SJCRH30 (cell line): Measurements from ENCODE around the gene SLC45A3. TPM values are rescaled to one million over a fixed set of nuclear protein-coding genes. Genes with fewer than 3 reads are reported as not detected.

Experiments used
- DNase-seq, 2 experiments: peaks; one replicate each; pipeline ENCODE4 v3.0.0-alpha.2; 2015 to 2020
- H3K27ac ChIP-seq: fragments of 250-450 bp; sonication (Bioruptor Pico); 2 replicates; pipeline ENCODE4 v1.5.1; 2020; ENCODE audit warnings: mild to moderate bottlenecking, moderate library complexity
- H3K27me3 ChIP-seq: fragments of 250-450 bp; sonication (Bioruptor Pico); 2 replicates; pipeline ENCODE4 v1.5.1; 2020; ENCODE audit warnings: mild to moderate bottlenecking, moderate library complexity
- H3K36me3 ChIP-seq: fragments of 250-450 bp; sonication (Bioruptor Pico); 2 replicates; pipeline ENCODE4 v1.5.1; 2020; ENCODE audit warnings: mild to moderate bottlenecking, moderate library complexity
- H3K4me1 ChIP-seq: fragments of 250-450 bp; sonication (Bioruptor Pico); 2 replicates; pipeline ENCODE4 v1.5.1; 2020; ENCODE audit warnings: mild to moderate bottlenecking, moderate library complexity
- H3K4me3 ChIP-seq: fragments of 250-450 bp; sonication (Bioruptor Pico); 2 replicates; pipeline ENCODE4 v1.5.1; 2020; ENCODE audit warnings: mild to moderate bottlenecking, moderate library complexity
- H3K9me3 ChIP-seq: fragments of 250-450 bp; sonication (Bioruptor Pico); replicated peaks from 2 replicates; pipeline ENCODE4 v1.5.1; 2020; ENCODE audit warnings: mild to moderate bottlenecking, moderate library complexity
- total RNA-seq: library from RNA; depleted of rRNA; stranded (reverse); fragments of >200 nt; shearing (Covaris generic); gene quantifications from 2 replicates; pipeline ENCODE4 v1.2.3, GENCODE V29; 2014; rRNA removed

The SLC45A3 gene
- total RNA-seq, 1 experiment from 2014 or later, result 11.7 TPM

DNA sequence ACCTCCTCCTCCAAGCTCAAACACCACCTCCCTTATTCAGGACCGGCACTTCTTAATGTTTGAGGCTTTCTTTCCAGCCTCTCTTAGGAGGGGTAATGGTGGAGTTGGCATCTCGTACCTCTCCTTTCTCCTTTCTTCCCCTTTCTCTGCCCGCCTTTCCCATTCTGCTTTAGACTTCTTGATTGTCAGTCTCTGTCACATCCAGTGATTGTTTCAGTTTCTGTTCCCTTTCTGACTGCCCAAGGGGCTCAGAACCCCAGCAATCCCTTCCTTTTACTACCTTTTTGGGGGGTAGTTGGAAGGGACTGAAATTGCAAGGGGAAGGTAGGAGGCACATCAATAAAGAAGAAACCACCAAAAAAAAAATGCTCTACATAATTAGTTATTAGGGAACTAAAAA lies 54.1 kb downstream of the SLC45A3 start:
- no peak overlapping the region for H3K27ac ChIP-seq
- peaks cover 8% of the 10 kb centered on the region; the same call in 1 of the 2 replicates for H3K4me1 ChIP-seq
- H3K4me3 ChIP-seq, result no peak overlapping the region
- peaks cover 27% of the 10 kb centered on the region for H3K36me3 ChIP-seq
- no peak for DNase-seq
- H3K27me3 ChIP-seq, result no peaks in the 10 kb centered on the region
- no peaks in the 10 kb centered on the region for H3K9me3 ChIP-seq

DNA sequence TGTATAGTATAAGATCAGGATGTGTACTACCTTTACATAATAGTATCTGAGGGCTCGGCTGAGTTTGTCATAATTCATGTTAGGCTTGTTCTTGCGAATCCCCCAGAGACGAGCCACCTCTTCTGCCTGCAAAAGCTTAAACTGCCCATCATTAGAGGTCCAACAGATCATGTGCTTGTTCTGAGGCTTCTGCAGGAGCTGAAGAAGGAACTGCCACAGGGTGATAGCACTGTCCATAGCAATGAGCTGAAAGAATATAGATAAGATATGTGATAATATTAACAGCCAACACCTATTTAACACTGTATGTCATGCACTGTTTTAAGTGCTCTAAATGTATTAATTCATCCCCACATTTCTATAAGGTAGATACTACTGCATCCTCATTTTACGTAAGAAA lies 56.7 kb downstream of the SLC45A3 start:
- Histone ChIP-seq H3K4me3 (no peak overlapping the region), H3K36me3 (peaks cover 49% of the 10 kb centered on the region), H3K27me3 (no peaks in the 10 kb centered on the region), H3K4me1 (no peaks in the 10 kb centered on the region), H3K9me3 (no peaks in the 10 kb centered on the region), H3K27ac (no peak overlapping the region)
- no peak for DNase-seq

DNA sequence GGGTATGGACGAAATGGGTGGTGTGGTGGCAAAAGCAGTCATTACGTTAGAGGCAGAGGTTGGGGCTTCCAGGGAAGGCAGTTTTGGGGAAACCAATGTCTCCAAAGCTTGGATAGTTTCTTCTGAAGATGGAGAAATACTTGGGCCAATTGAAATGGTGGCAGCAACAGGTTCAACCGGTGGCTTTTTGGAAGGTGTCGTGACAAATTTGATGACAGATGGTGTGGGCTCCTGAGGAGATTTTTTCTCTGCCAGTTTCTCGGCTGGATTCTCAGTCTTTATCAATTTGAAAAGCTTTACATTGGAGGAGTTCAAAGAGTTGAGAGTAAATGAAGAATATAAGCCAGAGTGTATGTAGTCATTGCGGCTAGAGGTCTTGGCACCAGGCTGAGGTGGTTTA lies 60.0 kb downstream of the SLC45A3 start:
- no peak for DNase-seq
- Histone ChIP-seq H3K4me3 (no peak overlapping the region), H3K27me3 (no peaks in the 10 kb centered on the region), H3K9me3 (no peaks in the 10 kb centered on the region), H3K36me3 (peaks cover 79% of the 10 kb centered on the region), H3K27ac (no peak overlapping the region), H3K4me1 (no peaks in the 10 kb centered on the region)

DNA sequence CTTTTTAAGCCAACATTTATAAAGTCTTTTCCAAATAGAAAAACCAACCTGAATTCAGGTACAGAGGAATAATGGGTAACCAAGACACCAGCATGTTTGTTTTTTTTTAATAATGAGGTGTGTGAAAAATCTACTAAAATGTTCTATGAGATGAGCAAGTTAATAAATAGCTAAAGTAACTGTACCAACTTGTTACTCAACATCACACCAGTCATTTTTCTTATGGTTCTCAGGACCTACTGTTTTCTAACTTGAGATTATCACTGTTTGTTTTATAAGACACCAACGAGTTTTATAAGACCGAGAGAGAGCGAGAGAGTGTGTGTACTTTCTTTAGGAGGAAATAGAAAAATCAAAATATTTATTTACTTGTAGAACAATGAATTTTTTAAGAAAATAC lies 60.9 kb downstream of the SLC45A3 start:
- no peak for DNase-seq
- Histone ChIP-seq H3K36me3 (peaks cover 86% of the 10 kb centered on the region), H3K4me3 (no peak overlapping the region)

DNA sequence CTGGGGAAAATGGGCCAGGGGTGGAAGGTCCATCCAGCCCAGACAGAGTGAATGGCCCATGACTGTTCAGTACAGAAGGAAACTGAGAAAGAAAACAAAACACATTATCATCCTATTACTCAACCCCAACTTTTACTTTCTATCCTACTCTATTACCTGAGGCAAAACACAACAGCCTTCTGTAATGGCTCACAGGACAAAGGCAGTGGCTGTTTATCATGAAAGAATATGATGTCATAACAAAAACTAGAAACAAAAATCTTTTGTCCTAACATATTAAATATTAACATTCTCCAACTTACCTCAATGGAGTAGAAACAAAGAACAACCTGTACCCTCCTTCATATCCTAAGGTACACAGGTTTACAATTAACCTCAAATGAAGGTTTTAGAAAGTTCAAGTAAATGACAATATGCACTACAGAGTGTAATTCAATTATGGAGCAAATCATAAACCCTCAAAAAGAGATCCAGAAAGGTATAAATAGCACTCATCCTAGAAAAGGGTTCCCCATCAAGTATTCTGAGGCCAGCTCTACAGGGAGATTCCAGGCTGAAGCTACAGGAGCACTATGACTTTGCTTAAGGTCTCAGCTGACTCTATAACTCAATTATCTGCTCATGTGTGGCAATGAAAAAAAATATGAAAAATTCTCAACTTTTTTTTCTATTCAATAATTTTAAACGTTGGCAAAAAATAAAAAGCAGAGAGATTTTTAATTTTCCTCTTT lies 63.6 kb downstream of the SLC45A3 start:
- H3K9me3 ChIP-seq, result no peaks in the 10 kb centered on the region
- no peak overlapping the region for H3K27ac ChIP-seq
- peaks cover 80% of the 10 kb centered on the region for H3K36me3 ChIP-seq
- no peak for DNase-seq
- H3K27me3 ChIP-seq, result no peaks in the 10 kb centered on the region
- no peaks in the 10 kb centered on the region for H3K4me1 ChIP-seq
- no peak overlapping the region for H3K4me3 ChIP-seq

More for the DNA sequence above, 60.9 kb downstream of the SLC45A3 start:
- Histone ChIP-seq H3K9me3 (no peaks in the 10 kb centered on the region), H3K4me1 (no peaks in the 10 kb centered on the region), H3K27ac (no peak overlapping the region), H3K27me3 (no peaks in the 10 kb centered on the region)

DNA sequence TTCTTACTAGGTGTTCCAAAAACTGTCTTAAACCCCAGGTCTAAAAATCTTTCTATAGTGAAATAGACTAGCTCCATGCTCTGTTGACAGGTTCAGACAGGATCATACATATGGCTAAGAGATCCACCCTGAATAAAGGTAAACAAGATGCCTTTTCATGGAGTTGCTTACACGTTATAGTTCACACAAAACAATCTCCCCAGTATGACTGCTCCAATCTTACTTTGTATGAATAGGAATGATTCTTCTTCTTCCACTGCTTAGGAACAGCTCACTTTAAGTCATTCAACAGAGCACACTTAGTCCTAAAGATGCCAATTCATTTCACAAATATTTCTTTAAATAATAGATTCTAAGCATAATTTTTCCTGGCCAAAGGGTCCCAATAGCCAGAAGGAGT lies 64.5 kb downstream of the SLC45A3 start:
- Histone ChIP-seq H3K4me3 (no peak overlapping the region), H3K4me1 (no peaks in the 10 kb centered on the region), H3K36me3 (peaks cover 76% of the 10 kb centered on the region), H3K9me3 (no peaks in the 10 kb centered on the region), H3K27ac (no peak overlapping the region), H3K27me3 (no peaks in the 10 kb centered on the region)
- DNase-seq, result no peak

DNA sequence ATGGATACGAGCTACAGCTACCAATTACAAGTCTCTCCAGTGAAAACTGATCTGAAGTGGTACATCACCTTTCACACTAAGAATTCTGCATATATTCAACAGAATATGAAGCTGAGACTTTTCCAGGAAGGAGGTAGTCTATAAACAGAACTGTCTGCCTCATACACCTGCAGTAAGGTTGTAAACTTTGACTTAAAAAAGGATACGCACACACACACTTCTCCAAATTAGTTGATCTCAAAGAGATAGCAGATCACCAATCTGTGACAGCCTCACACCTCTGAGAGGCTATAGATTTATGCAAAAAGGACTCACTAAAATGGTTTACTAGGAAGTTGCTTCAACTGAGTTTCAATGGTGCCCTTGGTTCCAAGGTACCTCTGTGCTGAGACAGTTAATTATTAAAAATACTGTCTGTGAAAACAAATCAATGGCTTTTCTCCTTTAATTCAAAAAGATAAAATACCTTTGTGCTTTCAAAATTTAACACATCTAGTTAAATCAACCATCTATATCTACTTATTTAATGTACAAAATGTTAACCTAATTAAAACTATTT lies 66.4 kb downstream of the SLC45A3 start:
- Histone ChIP-seq H3K27me3 (no peaks in the 10 kb centered on the region), H3K4me1 (no peaks in the 10 kb centered on the region), H3K4me3 (no peak overlapping the region), H3K36me3 (peaks cover 63% of the 10 kb centered on the region), H3K27ac (no peak overlapping the region), H3K9me3 (no peaks in the 10 kb centered on the region)
- no peak for DNase-seq

DNA sequence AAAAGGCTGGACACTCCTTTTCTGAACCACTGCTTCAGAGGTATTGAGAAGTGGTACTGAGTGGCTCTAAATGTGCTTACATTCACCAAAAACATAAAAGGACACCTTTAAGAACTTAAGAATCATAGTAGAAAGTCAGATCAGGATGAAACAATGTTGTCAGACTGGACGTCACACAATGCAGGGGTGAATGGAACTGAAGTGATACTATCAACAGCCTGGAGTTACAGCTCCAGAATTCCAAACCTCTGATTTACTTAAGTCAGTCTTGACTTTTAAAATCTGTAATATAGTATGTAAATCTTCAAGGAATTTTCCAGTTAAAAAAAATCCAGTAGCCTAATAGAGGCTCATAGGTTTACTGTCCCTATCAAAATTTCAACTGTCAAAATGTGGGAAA lies 67.8 kb downstream of the SLC45A3 start:
- Histone ChIP-seq H3K27ac (no peak overlapping the region), H3K9me3 (no peaks in the 10 kb centered on the region), H3K4me1 (no peaks in the 10 kb centered on the region), H3K4me3 (no peak overlapping the region), H3K27me3 (no peaks in the 10 kb centered on the region), H3K36me3 (peaks cover 58% of the 10 kb centered on the region)
- no peak for DNase-seq

DNA sequence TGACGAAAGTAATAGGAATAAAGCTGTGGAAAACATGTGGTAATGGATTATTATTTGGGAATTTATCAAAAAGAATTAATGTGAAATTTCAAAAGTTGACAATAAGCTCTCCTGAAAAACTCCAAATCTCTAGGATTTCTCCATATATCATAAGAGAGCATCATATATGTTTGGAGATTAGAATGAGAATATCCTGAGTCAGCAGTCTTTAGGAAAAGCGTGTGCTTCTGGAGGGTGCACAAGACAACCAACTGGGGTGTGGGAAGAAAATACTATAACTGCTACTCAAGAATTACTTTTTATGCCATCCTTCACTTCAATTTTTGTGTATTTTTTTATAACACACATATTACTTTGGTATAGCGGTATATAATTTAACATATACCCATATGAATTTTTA lies 68.2 kb downstream of the SLC45A3 start:
- Histone ChIP-seq H3K36me3 (peaks cover 58% of the 10 kb centered on the region), H3K4me3 (no peak overlapping the region), H3K27me3 (no peaks in the 10 kb centered on the region), H3K9me3 (no peaks in the 10 kb centered on the region), H3K27ac (no peak overlapping the region), H3K4me1 (no peaks in the 10 kb centered on the region)
- no peak for DNase-seq

DNA sequence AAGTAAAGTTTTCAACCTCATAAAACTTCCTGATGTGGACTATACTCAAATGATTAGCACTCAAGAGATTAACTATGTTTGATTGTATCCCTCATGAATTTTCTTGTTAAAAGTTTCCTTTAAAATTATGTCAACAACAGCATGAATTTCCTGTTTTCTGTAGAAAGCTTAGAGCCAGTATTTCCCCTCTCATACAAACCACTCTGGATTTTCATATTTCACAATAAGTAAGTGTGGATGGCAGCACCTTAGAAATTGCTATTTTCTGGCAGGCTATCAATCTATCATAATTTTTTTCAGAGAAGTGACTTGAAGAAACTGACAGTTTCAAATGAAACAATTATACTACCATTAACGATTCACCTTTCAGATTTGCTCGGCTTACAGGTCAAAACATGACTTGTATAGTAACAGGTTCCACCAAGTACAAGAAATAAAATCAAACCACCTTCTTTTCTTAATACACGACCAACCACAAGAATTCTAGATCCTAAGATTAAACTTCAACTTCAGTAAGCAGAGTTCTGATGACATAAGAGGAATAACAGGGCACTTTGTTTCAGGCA lies 69.3 kb downstream of the SLC45A3 start:
- no peak for DNase-seq
- no peaks in the 10 kb centered on the region for H3K4me1 ChIP-seq
- peaks cover 54% of the 10 kb centered on the region for H3K36me3 ChIP-seq
- no peaks in the 10 kb centered on the region for H3K9me3 ChIP-seq
- H3K27ac ChIP-seq, result no peak overlapping the region
- no peak overlapping the region for H3K4me3 ChIP-seq
- no peaks in the 10 kb centered on the region for H3K27me3 ChIP-seq

DNA sequence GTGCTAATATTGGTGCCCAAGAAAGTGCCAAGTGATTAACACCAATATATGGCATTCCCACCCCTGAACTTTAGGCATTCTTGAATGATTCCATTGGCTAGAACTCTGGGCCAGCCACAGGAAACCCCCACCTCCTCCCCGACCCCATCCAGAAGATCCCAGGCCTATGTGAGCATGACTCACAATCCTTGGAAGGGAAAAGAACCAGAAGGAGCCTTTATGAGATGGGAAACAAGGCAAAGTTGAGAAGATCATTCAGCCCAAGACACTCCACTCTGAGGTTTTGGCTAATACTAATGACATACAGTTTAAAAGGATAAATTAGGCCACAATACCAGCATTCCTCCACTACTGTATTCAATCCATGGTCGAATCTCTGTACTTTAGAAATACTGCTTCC lies 70.3 kb downstream of the SLC45A3 start:
- no peak for DNase-seq
- Histone ChIP-seq H3K27ac (no peak overlapping the region), H3K4me3 (no peak overlapping the region), H3K36me3 (peaks cover 47% of the 10 kb centered on the region), H3K27me3 (no peaks in the 10 kb centered on the region), H3K4me1 (no peaks in the 10 kb centered on the region), H3K9me3 (no peaks in the 10 kb centered on the region)

Other genes starting within 250 kb of the SLC45A3 start
- 1.1 and 1.4 TPM in 2 replicates for gene BLACAT1, start 224.5 kb downstream of the SLC45A3 start, total RNA-seq
- 1.1 and 2.1 TPM in 2 replicates for gene CDK18, start 175.8 kb downstream of the SLC45A3 start, total RNA-seq
- 26.3 and 32.4 TPM in 2 replicates for gene ELK4, start 48.5 kb downstream of the SLC45A3 start, total RNA-seq
- gene NUCKS1, start 69.7 kb upstream of the SLC45A3 start, total RNA-seq, result 363 and 379 TPM in 2 replicates
- 18.6 and 20.9 TPM in 2 replicates for gene RAB29, start 95.0 kb upstream of the SLC45A3 start, total RNA-seq
- gene SLC41A1, start 132.7 kb upstream of the SLC45A3 start, total RNA-seq, result 33.2 and 36.2 TPM in 2 replicates
- gene PM20D1, start 169.6 kb upstream of the SLC45A3 start, total RNA-seq, result 0.04 TPM in 1 of 2 replicates, not detected in the other